Measurements from ENCODE around the gene SERPINA3. TPM values are rescaled to one million over a fixed set of nuclear protein-coding genes. Genes with fewer than 3 reads are reported as not detected.
A peak's percentile ranks its signal among the peaks of the same experiment; 100 is the strongest.
"Not testable (repeated sequence)": the region's sequence is repeated elsewhere in the genome, so short reads cannot be mapped to it uniquely, and the experiment has no call there.

Gene SERPINA3
- total RNA-seq, 5 donors from 2014 or later (not counting 1 experiment from before 2014, with no cell fraction given): 4.0 to 6.1 (median 4.4) TPM; not detected in 2

DNA sequence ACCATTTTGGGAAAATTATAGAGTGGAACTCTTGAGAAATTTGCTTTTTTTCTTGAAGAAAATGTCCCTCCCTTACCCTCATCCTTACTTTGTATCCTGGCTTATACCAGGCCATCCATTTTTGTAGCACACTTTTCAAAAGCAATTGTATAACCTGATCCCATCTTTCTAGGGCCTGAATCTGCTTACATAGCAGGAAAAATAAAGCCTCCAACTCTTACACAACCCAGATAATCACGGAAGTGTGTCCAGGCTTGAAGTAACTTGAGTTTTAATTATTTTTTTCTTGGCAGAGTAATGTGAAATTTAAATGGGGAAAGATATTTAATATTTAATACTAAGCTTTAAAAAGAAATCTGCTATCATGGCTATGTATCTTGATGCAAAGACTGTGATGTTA, 23.0 kb downstream of the SERPINA3 start:
- no peak overlapping the region for H3K27ac Mint-ChIP-seq
- WGBS (ENCODE audit: insufficient coverage): no CpG with 5 or more reads among the region's 1 CpG
- ChIA-PET CTCF (no interaction called here), POLR2A (interaction anchor here in 1 of 2 donors (0.6 kb wide), 1 partner anchor 63 kb away, joined by 3 read pairs; no protein-coding TSS in a partner anchor)
- Histone ChIP-seq H3K27me3 (replicated peaks in 1 of 2; ENCODE audit: control insufficient read depth in 2 of 2, extremely low read depth in 1 of 2, insufficient read depth in 2 of 2, low read length in 1 of 2) (peaks cover 0 to 12% of the 10 kb centered on the region in 2 experiments), H3K27ac (ENCODE audit: low read length) (no peak overlapping the region), H3K36me3 (ENCODE audit: control insufficient read depth in 2 of 2, extremely low read depth in 1 of 2, insufficient read depth in 1 of 2, low read length in 1 of 2) (no peaks in the 10 kb centered on the region), H3K9me3 (no peaks in the 10 kb centered on the region), H3K4me3 (ENCODE audit: control insufficient read depth in 1 of 2, extremely low read depth in 1 of 2, low read length in 1 of 2) (no peak overlapping the region), H3K4me1 (ENCODE audit: control insufficient read depth in 1 of 2, extremely low read depth in 1 of 2, insufficient read depth in 2 of 2, low read length in 2 of 2) (no peaks in the 10 kb centered on the region)
- no peaks in the 10 kb centered on the region for H3K4me1 Mint-ChIP-seq
- no peak overlapping the region for H3K4me3 Mint-ChIP-seq
- no peaks in the 10 kb centered on the region for H3K36me3 Mint-ChIP-seq
- H3K27me3 Mint-ChIP-seq: peaks cover 0 to 12% of the 10 kb centered on the region in 2 donors
- no peak for ATAC-seq (replicated peaks in 1 of 4)
- no peak for DNase-seq
- no peaks in the 10 kb centered on the region for H3K9me3 Mint-ChIP-seq

DNA sequence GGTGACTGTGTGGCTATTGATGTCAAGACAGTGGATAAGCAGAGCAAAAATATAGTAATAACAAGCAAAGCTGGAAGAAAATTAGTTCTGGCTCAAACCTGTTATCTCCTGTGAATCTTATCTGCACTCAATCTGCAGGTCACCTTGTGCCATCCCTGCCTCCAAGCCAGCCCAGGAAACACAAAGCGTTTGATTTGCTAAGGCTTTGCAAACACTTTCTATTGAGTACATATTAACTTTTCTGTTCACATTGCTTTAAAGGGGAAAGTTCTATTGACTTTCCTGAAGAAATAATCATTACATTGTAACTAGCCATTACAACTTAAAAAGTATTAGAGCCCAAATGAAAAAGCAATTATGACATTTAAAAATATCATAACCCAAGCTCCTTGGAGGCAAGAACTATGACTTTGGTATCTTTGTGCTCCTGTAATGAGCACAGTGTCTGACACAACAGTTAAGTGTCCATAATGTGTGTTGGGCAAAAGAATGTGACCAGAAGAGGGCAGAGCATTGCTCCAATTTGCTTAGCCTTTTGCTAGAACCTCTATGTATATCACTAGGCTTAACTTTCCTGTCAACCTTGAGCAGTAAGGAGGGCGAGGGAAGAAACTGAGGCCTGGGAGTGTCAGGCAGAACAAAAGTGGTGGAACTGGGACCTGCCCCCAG, 24.7 kb downstream of the SERPINA3 start:
- H3K36me3 Mint-ChIP-seq: no peaks in the 10 kb centered on the region
- H3K4me1 ChIP-seq (ENCODE audit: control insufficient read depth in 1 of 2, extremely low read depth in 1 of 2, insufficient read depth in 2 of 2, low read length in 2 of 2): no peaks in the 10 kb centered on the region
- WGBS (ENCODE audit: insufficient coverage): no CpG with 5 or more reads among the region's 2 CpGs
- ATAC-seq (replicated peaks in 1 of 4) (no peak), DNase-seq (no peak)
- POLR2A ChIA-PET: no interaction called here
- no peaks in the 10 kb centered on the region for H3K9me3 Mint-ChIP-seq
- H3K4me3 ChIP-seq (ENCODE audit: control insufficient read depth in 1 of 2, extremely low read depth in 1 of 2, low read length in 1 of 2): no peak overlapping the region
- H3K4me1 Mint-ChIP-seq: no peaks in the 10 kb centered on the region
- H3K4me3 Mint-ChIP-seq: no peak overlapping the region
- peaks cover 0 to 10% of the 10 kb centered on the region in 2 donors for H3K27me3 Mint-ChIP-seq
- H3K36me3 ChIP-seq (ENCODE audit: control insufficient read depth in 2 of 2, extremely low read depth in 1 of 2, insufficient read depth in 1 of 2, low read length in 1 of 2): no peaks in the 10 kb centered on the region
- H3K27ac Mint-ChIP-seq: no peak overlapping the region
- CTCF ChIA-PET: no interaction called here
- peaks cover 0 to 12% of the 10 kb centered on the region in 2 experiments for H3K27me3 ChIP-seq (replicated peaks in 1 of 2; ENCODE audit: control insufficient read depth in 2 of 2, extremely low read depth in 1 of 2, insufficient read depth in 2 of 2, low read length in 1 of 2)
- H3K27ac ChIP-seq (ENCODE audit: low read length): no peak overlapping the region
- H3K9me3 ChIP-seq: no peaks in the 10 kb centered on the region

GRCh38 chr14:94637814-94638213, 25.6 kb downstream of the SERPINA3 start:
- H3K4me1 Mint-ChIP-seq; H3K9me3 ChIP-seq; H3K36me3 ChIP-seq (ENCODE audit: control insufficient read depth in 2 of 2, extremely low read depth in 1 of 2, insufficient read depth in 1 of 2, low read length in 1 of 2); POLR2A ChIA-PET; H3K4me3 ChIP-seq (ENCODE audit: control insufficient read depth in 1 of 2, extremely low read depth in 1 of 2, low read length in 1 of 2); H3K36me3 Mint-ChIP-seq; H3K27me3 Mint-ChIP-seq; ATAC-seq (replicated peaks in 1 of 4); H3K27me3 ChIP-seq (replicated peaks in 1 of 2; ENCODE audit: control insufficient read depth in 2 of 2, extremely low read depth in 1 of 2, insufficient read depth in 2 of 2, low read length in 1 of 2); H3K9me3 Mint-ChIP-seq; CTCF ChIA-PET; H3K4me1 ChIP-seq (ENCODE audit: control insufficient read depth in 1 of 2, extremely low read depth in 1 of 2, insufficient read depth in 2 of 2, low read length in 2 of 2); H3K27ac ChIP-seq (ENCODE audit: low read length); H3K27ac Mint-ChIP-seq; DNase-seq; H3K4me3 Mint-ChIP-seq: not testable (repeated sequence)
- WGBS (ENCODE audit: insufficient coverage): 87% methylated on average over 7 of the region's 8 CpGs

DNA sequence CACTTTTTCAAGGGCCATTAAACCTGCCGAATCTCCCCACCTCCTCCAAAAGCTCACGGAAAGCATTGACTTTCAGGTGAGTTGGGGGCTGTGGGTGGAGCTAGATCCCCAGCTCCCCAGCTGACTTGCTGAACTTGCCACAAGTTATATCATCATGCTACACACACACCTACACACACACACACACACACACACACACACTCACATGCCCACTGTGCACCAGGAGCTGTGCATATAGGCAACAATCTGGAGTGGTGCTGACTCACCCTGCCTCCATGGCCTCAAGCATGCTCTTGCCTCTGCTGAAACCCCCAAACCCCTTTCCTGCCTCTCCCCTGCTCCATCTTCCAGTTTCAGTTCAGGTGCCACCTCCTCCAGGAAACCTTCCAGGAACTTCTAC, 26.1 kb downstream of the SERPINA3 start:
- no peak overlapping the region for H3K4me3 ChIP-seq (ENCODE audit: control insufficient read depth in 1 of 2, extremely low read depth in 1 of 2, low read length in 1 of 2)
- Mint-ChIP-seq H3K4me3 (no peak overlapping the region), H3K9me3 (no peaks in the 10 kb centered on the region), H3K36me3 (no peaks in the 10 kb centered on the region), H3K27ac (no peak overlapping the region), H3K27me3 (peaks cover 0 to 10% of the 10 kb centered on the region in 2 donors), H3K4me1 (no peaks in the 10 kb centered on the region)
- ChIA-PET POLR2A (no interaction called here), CTCF (no interaction called here)
- DNase-seq (no peak), ATAC-seq (replicated peaks in 1 of 4) (no peak)
- peaks cover 0 to 10% of the 10 kb centered on the region in 2 experiments for H3K27me3 ChIP-seq (replicated peaks in 1 of 2; ENCODE audit: control insufficient read depth in 2 of 2, extremely low read depth in 1 of 2, insufficient read depth in 2 of 2, low read length in 1 of 2)
- H3K9me3 ChIP-seq: no peaks in the 10 kb centered on the region
- H3K27ac ChIP-seq (ENCODE audit: low read length): no peak overlapping the region
- no peaks in the 10 kb centered on the region for H3K36me3 ChIP-seq (ENCODE audit: control insufficient read depth in 2 of 2, extremely low read depth in 1 of 2, insufficient read depth in 1 of 2, low read length in 1 of 2)
- no CpG with 5 or more reads among the region's 2 CpGs for WGBS (ENCODE audit: insufficient coverage)
- H3K4me1 ChIP-seq (ENCODE audit: control insufficient read depth in 1 of 2, extremely low read depth in 1 of 2, insufficient read depth in 2 of 2, low read length in 2 of 2): no peaks in the 10 kb centered on the region

DNA sequence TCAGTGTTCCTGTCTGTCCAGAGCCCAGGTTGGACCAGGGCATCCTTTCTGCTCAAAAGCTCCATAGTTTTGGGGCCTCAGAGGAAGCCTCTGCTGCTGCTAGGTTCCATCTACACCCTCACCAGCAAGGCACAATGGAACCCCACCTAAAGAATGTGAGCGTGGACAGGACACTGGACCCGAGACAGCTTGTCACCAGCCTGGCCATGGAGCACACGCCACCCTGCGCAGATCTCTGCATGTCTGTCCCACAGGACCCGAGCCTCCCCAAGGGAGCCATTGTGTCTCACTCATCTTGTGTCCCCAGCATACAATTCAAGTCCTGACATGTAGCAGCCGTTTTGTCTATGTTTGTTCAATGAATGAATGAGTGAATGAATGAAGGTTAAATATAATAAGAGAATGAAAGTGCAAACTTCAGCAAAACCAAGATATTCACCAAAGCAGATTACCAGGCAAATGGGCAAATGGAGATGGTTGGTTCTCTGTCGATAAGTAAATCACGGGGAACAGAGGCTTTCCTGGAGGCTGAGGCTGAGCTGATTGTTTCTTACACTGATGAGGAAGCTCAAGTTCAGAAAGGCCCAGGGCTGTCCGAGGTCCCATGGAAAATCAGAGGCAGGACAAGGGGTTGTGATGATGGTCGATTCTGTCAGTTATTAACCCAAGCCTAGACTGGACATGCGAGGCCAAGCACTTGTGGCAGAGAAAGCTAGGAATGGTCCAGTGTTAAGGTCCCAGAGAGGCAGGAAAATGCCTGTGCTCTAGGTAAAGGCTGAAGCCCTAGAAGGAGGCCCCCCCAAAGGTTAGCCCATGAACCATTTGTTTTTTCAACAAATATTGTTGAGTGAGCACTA, 27.0 kb downstream of the SERPINA3 start:
- ChIA-PET CTCF (no interaction called here), POLR2A (no interaction called here)
- DNase-seq: no peak
- WGBS (ENCODE audit: insufficient coverage): 75% methylated on average over 7 of the region's 11 CpGs
- Histone ChIP-seq H3K27me3 (replicated peaks in 1 of 2; ENCODE audit: control insufficient read depth in 2 of 2, extremely low read depth in 1 of 2, insufficient read depth in 2 of 2, low read length in 1 of 2) (peaks cover 0 to 9% of the 10 kb centered on the region in 2 experiments), H3K27ac (ENCODE audit: low read length) (no peak overlapping the region), H3K4me3 (ENCODE audit: control insufficient read depth in 1 of 2, extremely low read depth in 1 of 2, low read length in 1 of 2) (no peak overlapping the region), H3K9me3 (no peaks in the 10 kb centered on the region), H3K36me3 (ENCODE audit: control insufficient read depth in 2 of 2, extremely low read depth in 1 of 2, insufficient read depth in 1 of 2, low read length in 1 of 2) (no peaks in the 10 kb centered on the region), H3K4me1 (ENCODE audit: control insufficient read depth in 1 of 2, extremely low read depth in 1 of 2, insufficient read depth in 2 of 2, low read length in 2 of 2) (no peaks in the 10 kb centered on the region)
- ATAC-seq (replicated peaks in 1 of 4): peak in 1 of 4 experiments; percentile 9
- Mint-ChIP-seq H3K4me3 (no peak overlapping the region), H3K36me3 (no peaks in the 10 kb centered on the region), H3K27ac (no peak overlapping the region), H3K27me3 (peaks cover 4% of the 10 kb centered on the region in 2 donors), H3K4me1 (no peaks in the 10 kb centered on the region), H3K9me3 (no peaks in the 10 kb centered on the region)

GRCh38 chr14:94640721-94641631, 28.8 kb downstream of the SERPINA3 start:
- Mint-ChIP-seq H3K36me3 (no peaks in the 10 kb centered on the region), H3K4me3 (no peak overlapping the region), H3K9me3 (peaks cover 0 to 4% (median 2%) of the 10 kb centered on the region in 3 donors), H3K27ac (no peak overlapping the region), H3K4me1 (no peaks in the 10 kb centered on the region), H3K27me3 (peaks cover 8 to 10% of the 10 kb centered on the region in 2 donors)
- ChIA-PET POLR2A (no interaction called here), CTCF (no interaction called here)
- Histone ChIP-seq H3K4me1 (ENCODE audit: control insufficient read depth in 1 of 2, extremely low read depth in 1 of 2, insufficient read depth in 2 of 2, low read length in 2 of 2) (no peaks in the 10 kb centered on the region), H3K4me3 (ENCODE audit: control insufficient read depth in 1 of 2, extremely low read depth in 1 of 2, low read length in 1 of 2) (no peak overlapping the region), H3K27ac (ENCODE audit: low read length) (no peak overlapping the region), H3K36me3 (ENCODE audit: control insufficient read depth in 2 of 2, extremely low read depth in 1 of 2, insufficient read depth in 1 of 2, low read length in 1 of 2) (no peaks in the 10 kb centered on the region), H3K27me3 (replicated peaks in 1 of 2; ENCODE audit: control insufficient read depth in 2 of 2, extremely low read depth in 1 of 2, insufficient read depth in 2 of 2, low read length in 1 of 2) (peaks cover 0 to 12% of the 10 kb centered on the region in 2 experiments), H3K9me3 (no peaks in the 10 kb centered on the region)
- DNase-seq: no peak
- no peak for ATAC-seq (replicated peaks in 1 of 4)
- WGBS (ENCODE audit: insufficient coverage): 75% methylated on average over 7 of the region's 10 CpGs
